GM12801 (cell line): Measurements from ENCODE around the gene GZMM.

Experiments
- TF ChIP-seq, protein P1 (sequence below): IDR thresholded peaks from one replicate; pipeline ENCODE4 v1.5.1; 2011; ENCODE audit warnings: control low read depth; ENCODE audit not compliant: insufficient read length; ENCODE audit errors: extremely low read depth

The GZMM gene

DNA sequence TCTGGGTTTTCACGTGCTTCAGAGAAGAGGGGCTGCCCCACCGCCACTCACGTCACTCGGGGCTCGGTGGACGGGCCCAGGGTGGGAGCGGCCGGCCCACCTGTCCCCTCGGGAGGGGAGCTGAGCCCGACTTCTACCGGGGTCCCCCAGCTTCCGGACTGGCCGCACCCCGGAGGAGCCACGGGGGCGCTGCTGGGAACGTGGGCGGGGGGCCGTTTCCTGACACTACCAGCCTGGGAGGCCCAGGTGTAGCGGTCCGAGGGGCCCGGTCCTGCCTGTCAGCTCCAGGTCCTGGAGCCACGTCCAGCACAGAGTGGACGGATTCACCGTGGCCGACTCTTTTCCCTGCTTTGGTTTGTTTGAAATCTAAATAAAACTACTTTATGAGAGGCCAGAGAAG is 2.2 kb upstream of the GZMM start:
- TF ChIP-seq, protein P1, sequence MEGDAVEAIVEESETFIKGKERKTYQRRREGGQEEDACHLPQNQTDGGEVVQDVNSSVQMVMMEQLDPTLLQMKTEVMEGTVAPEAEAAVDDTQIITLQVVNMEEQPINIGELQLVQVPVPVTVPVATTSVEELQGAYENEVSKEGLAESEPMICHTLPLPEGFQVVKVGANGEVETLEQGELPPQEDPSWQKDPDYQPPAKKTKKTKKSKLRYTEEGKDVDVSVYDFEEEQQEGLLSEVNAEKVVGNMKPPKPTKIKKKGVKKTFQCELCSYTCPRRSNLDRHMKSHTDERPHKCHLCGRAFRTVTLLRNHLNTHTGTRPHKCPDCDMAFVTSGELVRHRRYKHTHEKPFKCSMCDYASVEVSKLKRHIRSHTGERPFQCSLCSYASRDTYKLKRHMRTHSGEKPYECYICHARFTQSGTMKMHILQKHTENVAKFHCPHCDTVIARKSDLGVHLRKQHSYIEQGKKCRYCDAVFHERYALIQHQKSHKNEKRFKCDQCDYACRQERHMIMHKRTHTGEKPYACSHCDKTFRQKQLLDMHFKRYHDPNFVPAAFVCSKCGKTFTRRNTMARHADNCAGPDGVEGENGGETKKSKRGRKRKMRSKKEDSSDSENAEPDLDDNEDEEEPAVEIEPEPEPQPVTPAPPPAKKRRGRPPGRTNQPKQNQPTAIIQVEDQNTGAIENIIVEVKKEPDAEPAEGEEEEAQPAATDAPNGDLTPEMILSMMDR, result no peak

DNA sequence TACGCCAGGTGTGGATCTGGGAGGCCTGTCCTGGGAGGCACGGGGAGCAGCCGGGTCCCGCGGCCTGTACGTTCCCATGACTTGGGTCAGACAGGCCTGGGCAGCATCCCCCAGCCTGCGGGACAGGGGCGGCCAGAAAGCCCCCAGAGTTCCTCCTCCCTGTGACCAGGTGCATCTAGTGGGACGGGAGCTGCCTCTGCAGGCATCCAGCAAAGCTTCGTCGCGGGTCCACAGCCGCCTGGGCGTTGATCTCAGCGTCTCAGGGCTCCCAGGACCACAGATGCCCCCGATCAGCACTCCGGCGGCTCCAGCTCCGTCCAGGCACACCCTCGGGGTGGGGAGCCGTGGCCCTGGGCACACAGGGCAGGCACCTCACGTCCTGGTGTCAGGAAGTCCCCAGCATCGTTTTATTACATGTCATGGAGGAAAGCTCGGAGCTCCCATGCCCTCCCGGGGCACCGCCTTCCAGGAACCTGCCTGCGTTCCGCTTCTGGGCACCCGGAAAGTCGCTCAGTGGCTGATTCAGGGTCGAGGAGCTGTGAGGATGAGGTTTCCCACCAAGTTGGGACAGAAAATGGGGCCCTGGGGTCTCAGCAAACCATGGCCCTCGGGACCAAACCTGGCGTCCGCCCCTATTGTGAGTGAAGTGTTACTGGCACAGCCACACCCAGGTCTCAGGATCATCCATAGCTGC is 1.5 kb upstream of the GZMM start:
- TF ChIP-seq, protein P1, result no peak

DNA sequence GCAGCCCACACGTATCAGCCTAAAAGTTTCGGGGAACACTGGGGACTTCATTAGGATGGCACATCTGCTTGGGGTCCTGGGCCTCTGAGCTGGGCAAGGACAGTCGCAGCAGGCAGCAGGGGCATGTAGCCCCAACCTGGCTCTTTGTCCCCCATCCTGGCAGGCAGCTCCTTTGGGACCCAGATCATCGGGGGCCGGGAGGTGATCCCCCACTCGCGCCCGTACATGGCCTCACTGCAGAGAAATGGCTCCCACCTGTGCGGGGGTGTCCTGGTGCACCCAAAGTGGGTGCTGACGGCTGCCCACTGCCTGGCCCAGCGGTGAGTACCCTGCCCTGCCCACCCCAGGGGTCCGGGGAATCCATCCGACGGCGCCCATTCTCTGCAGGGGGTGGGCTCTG is 3.3 kb downstream of the GZMM start:
- TF ChIP-seq, protein P1, result no peak

DNA sequence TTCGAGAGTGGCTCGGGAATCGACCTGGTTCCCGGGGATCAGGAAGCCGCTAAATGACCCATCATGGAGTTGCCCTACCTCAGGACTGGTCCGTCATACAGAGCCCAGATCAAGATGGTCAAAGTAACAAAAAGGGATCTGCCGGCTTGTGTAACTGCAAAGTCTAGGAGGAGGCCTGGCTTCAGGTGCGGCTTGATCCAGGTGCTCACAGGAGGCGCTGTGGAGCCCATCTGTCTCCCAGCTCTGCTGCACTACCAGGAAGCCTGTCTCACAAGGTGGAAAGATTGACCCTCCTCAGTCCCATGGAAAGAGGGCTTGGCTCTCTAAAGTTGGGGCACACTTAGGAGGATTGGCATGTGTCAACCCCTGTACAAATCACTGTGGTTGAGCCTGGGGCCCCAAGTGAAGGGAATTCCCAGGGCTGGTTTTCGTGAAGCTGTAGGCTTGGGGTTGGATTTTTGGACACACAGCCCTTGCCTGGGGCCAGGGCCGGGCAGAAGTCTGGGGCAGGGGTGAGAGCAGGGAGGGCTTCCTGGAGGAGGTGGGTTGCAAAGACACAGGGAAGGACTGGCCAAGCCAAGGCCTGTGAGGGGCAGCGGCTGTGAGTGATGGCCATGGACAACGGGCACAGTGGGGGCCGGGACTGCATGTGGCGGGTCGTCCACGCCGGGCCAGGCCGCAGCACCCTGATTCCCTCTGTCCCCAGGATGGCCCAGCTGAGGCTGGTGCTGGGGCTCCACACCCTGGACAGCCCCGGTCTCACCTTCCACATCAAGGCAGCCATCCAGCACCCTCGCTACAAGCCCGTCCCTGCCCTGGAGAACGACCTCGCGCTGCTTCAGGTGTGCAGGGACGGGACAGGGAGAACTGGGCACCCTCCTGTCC is 4.2 kb downstream of the GZMM start:
- TF ChIP-seq, protein P1, result no peak

DNA sequence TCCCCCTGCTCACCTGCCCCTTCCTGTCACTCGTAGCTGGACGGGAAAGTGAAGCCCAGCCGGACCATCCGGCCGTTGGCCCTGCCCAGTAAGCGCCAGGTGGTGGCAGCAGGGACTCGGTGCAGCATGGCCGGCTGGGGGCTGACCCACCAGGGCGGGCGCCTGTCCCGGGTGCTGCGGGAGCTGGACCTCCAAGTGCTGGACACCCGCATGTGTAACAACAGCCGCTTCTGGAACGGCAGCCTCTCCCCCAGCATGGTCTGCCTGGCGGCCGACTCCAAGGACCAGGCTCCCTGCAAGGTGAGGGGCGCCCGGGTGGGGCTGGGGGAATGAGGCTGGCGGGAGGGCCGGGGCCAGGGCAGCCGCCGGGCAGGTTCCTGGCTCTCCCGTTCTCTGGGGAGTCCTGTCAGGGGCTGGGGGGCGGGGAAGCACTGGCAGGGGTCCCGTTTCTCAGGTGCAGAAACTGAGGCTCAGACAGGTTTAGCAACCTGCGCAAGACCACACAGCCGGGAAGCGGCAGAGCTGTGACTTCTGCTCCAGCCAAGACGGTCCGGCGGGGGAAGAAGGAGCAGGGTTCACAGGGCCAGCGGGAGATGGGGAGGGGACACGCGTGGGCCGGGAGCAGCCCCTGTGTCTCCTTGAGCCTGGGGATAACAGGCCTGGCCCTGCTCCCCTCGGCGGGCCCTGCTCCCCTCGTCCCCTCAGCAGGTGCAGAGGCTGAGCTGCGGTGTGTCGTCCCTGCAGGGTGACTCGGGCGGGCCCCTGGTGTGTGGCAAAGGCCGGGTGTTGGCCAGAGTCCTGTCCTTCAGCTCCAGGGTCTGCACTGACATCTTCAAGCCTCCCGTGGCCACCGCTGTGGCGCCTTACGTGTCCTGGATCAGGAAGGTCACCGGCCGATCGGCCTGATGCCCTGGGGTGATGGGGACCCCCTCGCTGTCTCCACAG is 5.3 kb downstream of the GZMM start:
- TF ChIP-seq, protein P1, result no peak

DNA sequence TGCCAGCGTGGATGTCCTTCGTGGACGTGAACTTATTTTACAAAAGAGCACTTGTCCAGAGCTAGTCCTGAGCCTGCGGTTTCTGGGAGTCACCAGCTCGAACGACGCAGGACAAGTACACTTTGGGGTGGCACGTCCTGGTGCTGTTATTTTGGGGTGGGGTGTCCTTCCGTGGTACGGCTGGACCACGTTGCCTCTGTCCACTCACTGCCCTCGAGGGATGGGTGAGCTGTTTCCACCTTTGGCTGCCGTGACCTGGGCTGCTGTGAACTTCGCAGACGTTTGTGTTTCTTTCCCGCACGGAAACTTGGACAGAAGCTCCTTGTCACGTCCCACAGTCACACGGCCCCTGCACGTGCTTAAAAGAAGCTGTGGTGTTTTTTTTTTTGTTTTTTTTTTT is 11.0 kb downstream of the GZMM start:
- TF ChIP-seq, protein P1, result no peak

DNA sequence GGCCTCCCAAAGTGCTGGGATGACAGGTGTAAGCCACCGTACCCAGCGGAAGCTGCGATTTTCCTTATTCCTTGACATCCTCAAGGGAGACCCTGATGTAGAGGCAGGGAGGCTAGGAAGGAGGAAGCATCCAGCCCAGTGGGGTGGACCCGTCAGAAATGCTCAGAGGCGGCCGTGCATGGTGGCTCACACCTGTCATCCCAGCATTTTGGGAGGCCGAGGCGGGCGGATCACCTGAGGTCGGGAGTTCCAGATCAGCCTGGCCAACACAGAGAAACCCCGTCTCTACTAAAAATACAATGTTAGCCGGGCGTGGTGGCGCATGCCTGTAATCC is 11.6 kb downstream of the GZMM start:
- TF ChIP-seq, protein P1, result no peak
